Regular cardiac myocyte (primary cell): ENCODE data around the gene BTBD18. TPM values are rescaled to one million over a fixed set of nuclear protein-coding genes. Genes with fewer than 3 reads are reported as not detected.

Experiments used
- total RNA-seq: library from RNA; depleted of rRNA; stranded (reverse); fragments of >200 nt; gene quantifications from 2 replicates; pipeline ENCODE4 v1.2.3, GENCODE V29; 2014

BTBD18 gene
- total RNA-seq, result not detected in 2 replicates

DNA sequence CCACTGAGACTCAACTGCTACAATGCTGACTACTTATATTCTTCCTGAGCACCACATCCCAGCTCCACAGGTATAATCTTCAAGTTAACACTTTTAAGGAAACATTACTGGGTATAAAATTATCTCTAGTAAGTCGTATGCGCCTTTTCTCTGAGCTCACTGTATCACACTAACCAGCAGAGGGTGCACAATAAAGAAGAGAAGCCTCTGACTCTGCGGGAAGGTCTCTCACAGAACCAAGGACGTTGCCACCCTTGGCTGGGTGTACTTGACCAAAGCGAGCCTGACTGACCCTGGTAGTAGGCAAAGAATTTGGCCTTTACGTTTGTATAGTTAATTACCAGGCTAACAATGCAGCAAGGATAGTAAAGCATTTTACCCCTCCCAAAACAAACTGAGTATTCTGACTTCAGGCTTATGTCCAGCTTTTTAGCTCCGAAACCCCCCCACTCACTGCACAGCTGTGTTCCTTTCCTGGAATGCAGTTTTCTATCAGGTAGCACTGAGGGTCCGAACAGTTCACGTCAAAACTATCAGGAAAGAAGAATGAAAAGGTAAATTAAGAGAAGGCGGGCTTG, at the start of gene BTBD18:
TSS of gene BTBD18 (minus strand) at position 144 of the 578 bp plus-strand sequence. CDS start 631 bp downstream, outside the sequence.

DNA sequence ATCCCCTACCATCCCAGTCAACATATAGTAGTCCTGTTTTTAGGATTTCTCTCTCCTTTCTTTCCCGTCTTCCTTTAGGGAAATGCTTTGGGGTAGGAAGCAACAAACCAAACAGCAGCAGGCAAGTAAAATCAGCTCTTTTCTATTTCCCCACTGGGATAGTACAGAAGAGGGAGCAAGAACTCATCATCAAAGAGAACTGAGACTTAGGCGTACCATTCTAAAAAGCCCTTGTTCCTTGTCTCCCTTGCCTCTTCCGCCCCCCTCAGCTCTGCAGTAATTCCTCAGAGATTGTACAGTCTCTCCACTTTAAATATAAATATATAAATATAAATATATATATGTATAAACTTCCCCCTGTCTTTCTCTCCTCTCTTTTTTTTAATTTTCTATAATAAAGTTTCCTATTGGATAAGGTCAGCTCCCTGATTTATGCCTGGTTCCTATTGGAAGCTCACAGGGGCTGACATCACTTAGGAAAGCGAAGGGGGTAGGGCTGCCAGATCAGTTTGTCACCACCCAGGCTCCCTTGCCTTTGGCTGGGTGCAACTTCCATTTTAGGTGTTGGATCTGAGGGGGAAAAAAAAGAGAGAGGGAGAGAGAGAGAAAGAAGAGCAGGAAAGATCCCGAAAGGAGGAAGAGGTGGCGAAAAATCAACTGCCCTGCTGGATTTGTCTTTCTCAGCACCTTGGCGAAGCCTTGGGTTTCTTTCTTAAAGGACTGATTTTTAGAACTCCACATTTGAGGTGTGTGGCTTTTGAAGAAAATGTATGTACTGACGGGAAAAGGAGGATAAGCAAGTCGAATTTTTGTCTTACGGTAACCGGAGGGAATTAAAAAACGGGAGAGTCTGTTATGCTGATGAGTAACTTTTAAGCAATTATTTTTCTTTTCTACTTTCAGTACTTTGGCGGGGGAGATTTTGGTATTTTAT, 9.9 kb upstream of the BTBD18 start, which contains the start of gene CTNND1:
TSS of gene CTNND1 (plus strand) at position 502 of the 934 bp plus-strand sequence. CDS start 29,677 bp downstream, outside the sequence.

GRCh38 chr11:57741132-57742086, 10.2 kb downstream of the BTBD18 start, which contains the start of gene SELENOH:
Gene SELENOH (plus strand): TSS chr11:57741491. CDS start chr11:57741596, 105 bp downstream.

GRCh38 chr11:57712256-57713150, 39.1 kb downstream of the BTBD18 start, which contains the start of gene TMX2:
Gene TMX2 (plus strand): TSS chr11:57712593. CDS start chr11:57712619, 26 bp downstream.

GRCh38 chr11:57711414-57712255, 40.0 kb downstream of the BTBD18 start, which contains the start of gene MED19:
Gene MED19 (minus strand): TSS chr11:57712215. CDS start chr11:57712179, 36 bp downstream.

Other genes starting within 250 kb of the BTBD18 start
- 7.5 and 13.0 TPM in 2 replicates for gene SLC43A1, start 236.1 kb downstream of the BTBD18 start, total RNA-seq
- gene TIMM10, start 221.1 kb downstream of the BTBD18 start, total RNA-seq, result 43.1 and 59.2 TPM in 2 replicates
- not detected in 2 replicates for gene SMTNL1, start 214.2 kb downstream of the BTBD18 start, total RNA-seq
- 32.0 and 40.9 TPM in 2 replicates for gene UBE2L6, start 184.1 kb downstream of the BTBD18 start, total RNA-seq
- 1.7 and 21.4 TPM in 2 replicates for gene SERPING1, start 154.1 kb downstream of the BTBD18 start, total RNA-seq
- 2.8 TPM in 1 of 2 replicates, not detected in the other for gene YPEL4, start 101.9 kb downstream of the BTBD18 start, total RNA-seq
- gene CLP1, start 94.1 kb downstream of the BTBD18 start, total RNA-seq, result 14.4 and 23.6 TPM in 2 replicates
- 29.9 and 50.4 TPM in 2 replicates for gene ZDHHC5, start 83.7 kb downstream of the BTBD18 start, total RNA-seq
- 11.0 and 13.6 TPM in 2 replicates for gene MED19, start 39.6 kb downstream of the BTBD18 start, total RNA-seq
- gene TMX2, start 39.2 kb downstream of the BTBD18 start, total RNA-seq, result 70.2 and 76.1 TPM in 2 replicates
- gene SELENOH, start 10.3 kb downstream of the BTBD18 start, total RNA-seq, result 77.0 and 77.5 TPM in 2 replicates
- 96.1 and 104 TPM in 2 replicates for gene CTNND1, start 10.0 kb upstream of the BTBD18 start, total RNA-seq